ENCODE data around the gene FNDC3B. TPM values are rescaled to one million over a fixed set of nuclear protein-coding genes. Genes with fewer than 3 reads are reported as not detected.

Gene FNDC3B
- total and polyA plus RNA-seq, 4 donors: 13.3 to 175 (median 100) TPM

DNA sequence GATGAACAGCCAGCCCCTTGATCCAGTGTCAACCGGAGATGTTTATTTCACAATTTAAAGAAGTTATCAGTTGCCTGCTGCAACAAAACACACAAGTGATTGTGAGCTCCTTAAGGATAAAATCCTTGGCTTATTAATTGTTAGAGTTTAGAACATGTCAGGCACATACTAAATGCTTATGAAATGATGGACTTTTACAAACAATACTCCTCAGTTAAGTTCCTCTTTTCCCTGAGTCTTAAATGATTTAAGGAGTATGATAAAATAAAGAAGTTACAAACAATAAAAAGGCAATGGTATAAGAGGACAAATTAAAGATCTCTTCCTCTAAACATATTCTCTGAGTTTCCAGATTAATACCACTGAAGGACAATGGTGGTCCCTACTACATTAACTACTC, 403.2 kb downstream of the FNDC3B start:
- Histone ChIP-seq H3K4me1 (ENCODE audit: control insufficient read depth in 5 of 5, insufficient read depth in 5 of 5, low read length in 5 of 5) (peaks cover 0 to 17% (median 2%) of the 10 kb centered on the region in 5 donors), H3K9ac (ENCODE audit: insufficient read depth in 1 of 2, low read length in 2 of 2) (no peak overlapping the region), H3K27me3 (ENCODE audit: control insufficient read depth in 3 of 3, insufficient read depth in 3 of 3, low read length in 2 of 3) (peaks cover 0 to 41% (median 41%) of the 10 kb centered on the region in 3 donors), H3K9me3 (ENCODE audit: control insufficient read depth in 4 of 4, insufficient read depth in 3 of 4, low read length in 3 of 4) (peaks cover 0 to 2% (median 0%) of the 10 kb centered on the region in 4 donors), H3K36me3 (ENCODE audit: control insufficient read depth in 4 of 4, insufficient read depth in 4 of 4, low read length in 4 of 4) (no peaks in the 10 kb centered on the region), H3K27ac (ENCODE audit: low read depth in 1 of 2, low read length in 1 of 2) (no peak overlapping the region), H3K4me3 (no peak overlapping the region)
- TF ChIP-seq, protein P1, sequence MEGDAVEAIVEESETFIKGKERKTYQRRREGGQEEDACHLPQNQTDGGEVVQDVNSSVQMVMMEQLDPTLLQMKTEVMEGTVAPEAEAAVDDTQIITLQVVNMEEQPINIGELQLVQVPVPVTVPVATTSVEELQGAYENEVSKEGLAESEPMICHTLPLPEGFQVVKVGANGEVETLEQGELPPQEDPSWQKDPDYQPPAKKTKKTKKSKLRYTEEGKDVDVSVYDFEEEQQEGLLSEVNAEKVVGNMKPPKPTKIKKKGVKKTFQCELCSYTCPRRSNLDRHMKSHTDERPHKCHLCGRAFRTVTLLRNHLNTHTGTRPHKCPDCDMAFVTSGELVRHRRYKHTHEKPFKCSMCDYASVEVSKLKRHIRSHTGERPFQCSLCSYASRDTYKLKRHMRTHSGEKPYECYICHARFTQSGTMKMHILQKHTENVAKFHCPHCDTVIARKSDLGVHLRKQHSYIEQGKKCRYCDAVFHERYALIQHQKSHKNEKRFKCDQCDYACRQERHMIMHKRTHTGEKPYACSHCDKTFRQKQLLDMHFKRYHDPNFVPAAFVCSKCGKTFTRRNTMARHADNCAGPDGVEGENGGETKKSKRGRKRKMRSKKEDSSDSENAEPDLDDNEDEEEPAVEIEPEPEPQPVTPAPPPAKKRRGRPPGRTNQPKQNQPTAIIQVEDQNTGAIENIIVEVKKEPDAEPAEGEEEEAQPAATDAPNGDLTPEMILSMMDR (IDR thresholded peaks at IDR 0.05; ENCODE audit: control extremely low read depth, extremely low read depth): no peak
- 75 to 91% methylated on average over 1 of the region's 1 CpG for WGBS, 2 donors
- DNase-seq: no peak
- no peak for ATAC-seq (ENCODE audit: insufficient read depth, low FRiP score)

DNA sequence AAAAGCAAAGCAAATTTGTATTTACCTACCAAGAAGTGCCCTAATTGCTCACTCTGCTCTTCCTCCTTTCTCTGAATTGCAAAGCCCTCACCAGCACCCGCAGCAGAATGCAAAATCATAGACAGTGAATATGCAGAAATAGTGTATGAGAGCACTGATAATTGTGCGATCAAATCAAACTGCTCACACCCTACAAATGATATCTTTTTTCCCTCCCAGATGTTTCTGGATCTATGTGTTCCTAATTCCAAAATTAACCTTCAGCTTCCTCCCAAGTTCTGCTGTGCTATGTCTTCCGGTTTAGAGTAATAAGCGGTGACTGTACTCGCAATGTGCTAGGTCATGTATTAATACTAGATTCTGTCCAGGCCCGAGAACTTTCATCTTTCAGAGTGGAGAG, 405.4 kb downstream of the FNDC3B start:
- H3K4me3 ChIP-seq: no peak overlapping the region
- no peak for DNase-seq
- peaks cover 0 to 63% (median 61%) of the 10 kb centered on the region in 3 donors for H3K27me3 ChIP-seq (ENCODE audit: control insufficient read depth in 3 of 3, insufficient read depth in 3 of 3, low read length in 2 of 3)
- H3K9me3 ChIP-seq (ENCODE audit: control insufficient read depth in 4 of 4, insufficient read depth in 3 of 4, low read length in 3 of 4): peaks cover 0 to 18% (median 0%) of the 10 kb centered on the region in 4 donors
- H3K36me3 ChIP-seq (ENCODE audit: control insufficient read depth in 4 of 4, insufficient read depth in 4 of 4, low read length in 4 of 4): no peaks in the 10 kb centered on the region
- peaks cover 0 to 16% (median 3%) of the 10 kb centered on the region in 5 donors for H3K4me1 ChIP-seq (ENCODE audit: control insufficient read depth in 5 of 5, insufficient read depth in 5 of 5, low read length in 5 of 5)
- ATAC-seq (ENCODE audit: insufficient read depth, low FRiP score): no peak
- H3K9ac ChIP-seq (ENCODE audit: insufficient read depth in 1 of 2, low read length in 2 of 2): no peak overlapping the region
- 75 to 79% methylated on average over 6 of the region's 6 CpGs for WGBS, 2 donors
- H3K27ac ChIP-seq (ENCODE audit: low read depth in 1 of 2, low read length in 1 of 2): no peak overlapping the region
- TF ChIP-seq, protein P1 (IDR thresholded peaks at IDR 0.05; ENCODE audit: control extremely low read depth, extremely low read depth): no peak

DNA sequence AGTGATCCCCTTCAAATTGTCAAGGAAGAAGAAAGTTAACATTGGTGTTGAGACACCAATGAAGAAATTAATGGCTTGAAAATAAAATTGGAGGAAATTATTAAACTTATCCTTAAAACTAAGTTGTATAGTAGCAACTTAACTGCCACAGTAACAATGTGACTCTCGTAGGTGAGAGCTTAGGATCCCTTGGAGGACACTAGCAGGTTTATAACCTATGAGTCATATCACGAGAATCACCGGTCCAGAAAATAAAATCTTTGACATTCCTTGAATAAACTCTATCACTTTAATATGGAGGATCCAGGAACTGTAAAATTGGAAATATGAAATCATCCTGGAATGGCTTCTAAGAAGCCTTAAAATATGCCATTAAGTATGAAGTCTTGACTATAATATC, 406.8 kb downstream of the FNDC3B start:
- Histone ChIP-seq H3K27me3 (ENCODE audit: control insufficient read depth in 3 of 3, insufficient read depth in 3 of 3, low read length in 2 of 3) (peaks cover 0 to 73% (median 68%) of the 10 kb centered on the region in 3 donors), H3K4me1 (ENCODE audit: control insufficient read depth in 5 of 5, insufficient read depth in 5 of 5, low read length in 5 of 5) (peaks cover 0 to 16% (median 3%) of the 10 kb centered on the region in 5 donors), H3K27ac (ENCODE audit: low read depth in 1 of 2, low read length in 1 of 2) (no peak overlapping the region), H3K36me3 (ENCODE audit: control insufficient read depth in 4 of 4, insufficient read depth in 4 of 4, low read length in 4 of 4) (no peaks in the 10 kb centered on the region), H3K4me3 (no peak overlapping the region), H3K9ac (ENCODE audit: insufficient read depth in 1 of 2, low read length in 2 of 2) (no peak overlapping the region), H3K9me3 (ENCODE audit: control insufficient read depth in 4 of 4, insufficient read depth in 3 of 4, low read length in 3 of 4) (peaks cover 0 to 19% (median 0%) of the 10 kb centered on the region in 4 donors)
- 88 to 95% methylated on average over 3 of the region's 3 CpGs for WGBS, 2 donors
- DNase-seq (no peak), ATAC-seq (ENCODE audit: insufficient read depth, low FRiP score) (no peak)
- TF ChIP-seq, protein P1 (IDR thresholded peaks at IDR 0.05; ENCODE audit: control extremely low read depth, extremely low read depth): no peak

Measured in lung (tissue), 12 donors.